NCI-H510A treated with DMSO at 0.1 percent for 48 hours (cell line): ENCODE data around the gene FBXW5.

ENCODE experiments used
- DNase-seq: peaks from one replicate; lab custom pipeline; 2025; lab: John Stamatoyannopoulos, UW

Gene FBXW5

DNA sequence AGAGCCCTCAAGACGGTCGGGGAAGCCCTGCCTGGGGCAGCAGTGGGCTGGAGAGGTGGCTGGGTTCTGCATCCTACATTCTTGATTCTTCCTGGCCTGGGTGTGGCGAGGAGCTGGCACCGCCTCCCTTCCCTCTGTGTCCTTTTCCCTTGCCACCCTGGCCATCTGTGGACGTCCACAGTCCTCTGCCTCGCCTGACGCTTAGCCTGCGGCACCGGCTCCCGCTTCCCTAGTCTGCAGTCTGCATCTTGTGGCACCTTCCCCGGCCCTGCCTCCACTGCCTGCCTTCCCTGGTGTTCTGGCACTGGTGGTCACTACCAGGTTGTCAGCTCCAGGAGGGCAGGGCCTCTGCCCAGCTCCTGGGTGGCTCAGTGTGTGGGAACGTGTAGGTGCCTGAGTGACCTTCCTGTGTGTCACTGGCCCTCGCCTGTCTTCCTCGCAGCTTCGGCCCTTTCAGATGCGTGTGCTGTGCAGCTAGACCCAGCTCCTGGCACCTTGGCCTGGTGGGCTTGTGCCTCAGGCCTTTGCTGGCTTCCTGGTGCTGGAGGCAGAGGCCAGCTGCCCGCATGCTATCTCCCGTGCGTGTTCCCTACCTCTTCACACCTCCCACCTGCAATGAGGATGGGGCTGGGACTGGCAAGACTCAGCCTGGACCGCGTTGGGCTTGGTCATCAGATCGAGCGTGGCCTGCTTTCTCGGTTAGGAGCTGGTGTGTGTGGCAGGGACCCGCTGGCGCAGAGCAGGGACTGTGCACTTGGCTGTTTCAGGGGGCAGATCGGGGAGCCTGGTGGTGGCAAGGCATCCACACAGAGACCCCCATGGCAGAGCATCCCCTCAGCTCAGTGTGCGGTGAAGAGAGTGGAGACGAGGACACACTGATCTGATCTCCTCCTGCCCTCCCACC, 37.3 kb downstream of the FBXW5 start:
- no peak for DNase-seq

DNA sequence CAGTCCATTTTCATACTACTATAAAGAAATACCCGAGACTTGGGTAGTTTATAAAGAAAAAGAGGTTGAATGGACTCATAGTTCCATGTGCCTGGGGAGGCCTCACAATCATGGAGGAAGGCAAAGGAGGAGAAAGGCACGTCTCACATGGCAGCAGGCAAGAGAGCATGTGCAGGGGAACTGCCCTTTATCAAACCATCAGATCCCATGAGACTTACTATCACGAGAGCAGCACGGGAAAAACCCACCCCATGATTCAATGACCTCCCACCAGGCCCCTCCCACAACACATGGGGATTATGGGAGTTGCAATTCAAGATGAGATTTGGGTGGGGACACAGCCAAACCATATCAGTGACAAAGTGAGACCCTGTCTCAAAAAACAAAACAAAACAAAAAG, 38.3 kb downstream of the FBXW5 start:
- DNase-seq: no peak

DNA sequence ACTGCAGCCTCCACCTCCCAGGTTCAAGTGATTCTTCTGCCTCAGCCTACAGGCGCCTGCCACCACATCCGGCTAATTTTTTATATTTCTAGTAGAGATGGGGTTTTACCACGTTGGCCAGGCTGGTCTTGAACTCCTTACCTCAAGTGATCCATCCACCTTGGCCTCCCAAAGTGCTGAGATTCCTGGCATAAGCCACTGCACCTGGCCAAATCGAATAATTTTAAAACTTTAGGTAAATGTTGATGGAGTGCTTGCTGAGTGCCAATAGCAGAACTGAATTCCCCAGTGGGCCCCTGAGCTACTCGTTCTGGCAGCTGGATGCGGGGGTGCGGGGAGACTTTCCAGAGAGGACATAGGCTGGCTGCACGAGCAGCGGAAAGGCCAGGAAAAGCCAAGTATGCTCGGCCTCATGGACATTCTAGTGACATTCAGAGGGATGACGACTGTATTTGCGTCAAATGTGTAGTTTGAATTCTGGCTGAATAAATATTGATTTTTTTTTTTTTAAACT, 41.4 kb downstream of the FBXW5 start:
- DNase-seq: no peak

DNA sequence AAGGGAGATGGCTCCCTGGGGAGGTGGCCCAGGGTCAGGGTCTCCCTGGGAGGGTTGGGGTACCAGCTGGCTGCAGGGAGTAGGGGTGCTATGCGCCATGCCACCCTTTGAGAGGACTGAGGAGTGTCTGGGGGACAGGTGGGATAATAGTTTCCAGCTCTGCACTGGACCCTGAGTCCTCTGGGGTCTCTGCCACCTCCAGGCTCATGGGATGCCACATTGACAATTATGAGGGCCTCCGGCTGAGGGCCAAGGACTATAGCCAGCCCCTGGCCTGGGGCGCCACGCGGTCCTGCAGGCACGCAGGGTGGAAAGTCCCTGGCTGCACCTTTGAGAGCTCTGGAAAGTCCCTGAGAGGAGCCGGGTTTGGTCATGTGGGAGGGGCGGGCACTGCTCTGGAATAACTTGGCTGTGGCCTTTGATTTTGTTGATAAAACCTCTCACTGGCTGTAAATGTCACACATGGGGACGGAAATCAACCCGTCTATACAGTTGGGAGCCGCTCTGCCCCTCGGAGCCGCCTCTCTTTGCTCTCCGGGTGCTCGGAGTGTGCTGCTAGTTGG, 42.2 kb downstream of the FBXW5 start:
- DNase-seq: no peak

DNA sequence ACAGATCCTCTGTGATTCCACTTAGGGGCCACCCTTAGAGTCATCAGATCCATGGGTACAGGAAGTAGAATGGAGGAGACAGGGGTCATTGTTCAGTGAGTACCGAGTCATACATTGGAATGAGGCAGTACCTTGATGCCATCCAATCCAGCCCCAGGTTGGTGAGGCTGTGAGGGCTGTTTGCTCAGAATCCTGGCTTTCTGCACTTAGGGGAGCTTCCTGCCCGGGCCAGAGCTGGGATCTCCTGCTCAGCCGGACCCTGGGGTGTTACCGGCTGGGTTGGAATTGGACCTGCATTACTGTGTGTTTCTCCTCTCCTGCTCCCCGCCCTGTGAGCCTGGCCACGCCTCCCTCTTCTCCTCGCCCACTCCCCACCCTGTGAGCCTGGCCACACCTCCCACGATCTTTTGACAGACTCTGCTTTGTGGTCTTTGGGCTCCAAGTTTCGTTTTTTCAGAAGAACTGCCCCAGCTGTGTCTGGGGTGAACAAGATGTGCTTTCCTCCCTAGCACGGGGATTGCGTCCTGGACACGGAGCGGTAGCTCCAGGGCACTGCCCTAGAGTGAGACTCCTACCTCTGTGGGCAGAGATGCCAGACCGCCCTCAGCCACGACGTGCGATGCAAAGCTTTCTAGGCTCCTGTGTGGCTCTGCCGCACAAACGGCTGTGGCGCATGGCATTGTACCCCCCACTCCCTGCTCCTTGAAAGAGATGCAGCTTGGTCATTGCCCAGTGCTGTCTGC, 42.9 kb downstream of the FBXW5 start:
- no peak for DNase-seq

DNA sequence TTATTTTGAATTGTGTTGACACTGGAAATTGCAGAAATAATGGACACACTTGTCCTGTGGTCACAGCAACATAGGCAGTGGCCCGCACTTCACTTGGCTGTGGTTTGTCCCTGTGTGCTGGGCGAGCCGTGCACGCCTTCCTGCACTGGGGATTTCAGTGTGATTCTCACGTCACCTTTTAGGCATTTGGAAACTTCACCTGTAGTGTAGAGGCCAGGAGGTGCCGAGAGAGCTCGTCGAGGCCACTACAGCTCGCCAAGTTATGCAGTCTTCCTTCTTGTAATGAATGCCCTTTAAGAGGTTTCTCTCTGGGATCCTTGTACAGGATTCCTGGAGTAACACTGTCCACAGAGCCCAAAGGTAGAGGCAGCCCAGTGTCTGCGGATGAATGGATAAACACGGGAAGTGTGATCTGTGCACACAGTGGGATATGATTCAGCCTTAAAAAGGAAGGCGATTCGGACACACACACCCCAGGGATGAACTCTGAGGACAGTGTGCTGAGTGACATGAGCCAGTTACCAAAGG, 43.5 kb downstream of the FBXW5 start:
- DNase-seq: no peak

DNA sequence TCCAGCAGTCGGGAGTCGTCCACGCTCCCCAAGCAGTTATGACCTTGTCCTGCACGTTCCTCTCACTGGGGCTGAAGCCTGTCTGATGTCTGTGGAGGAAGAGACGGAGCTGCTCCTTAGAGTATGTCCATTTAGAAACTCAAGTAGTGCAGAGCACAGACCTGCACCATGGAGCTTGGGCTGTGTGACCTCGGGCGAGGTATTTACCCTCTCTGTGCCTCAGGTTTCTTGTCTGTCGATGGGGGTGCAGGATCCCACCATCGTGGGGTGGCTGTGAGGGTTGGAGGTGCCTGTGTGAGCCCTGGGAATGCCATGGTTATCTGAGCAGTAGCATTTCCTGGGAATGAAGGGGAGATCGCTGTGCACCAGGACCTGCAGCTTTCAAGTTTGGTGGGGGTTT, 44.0 kb downstream of the FBXW5 start:
- DNase-seq: no peak

DNA sequence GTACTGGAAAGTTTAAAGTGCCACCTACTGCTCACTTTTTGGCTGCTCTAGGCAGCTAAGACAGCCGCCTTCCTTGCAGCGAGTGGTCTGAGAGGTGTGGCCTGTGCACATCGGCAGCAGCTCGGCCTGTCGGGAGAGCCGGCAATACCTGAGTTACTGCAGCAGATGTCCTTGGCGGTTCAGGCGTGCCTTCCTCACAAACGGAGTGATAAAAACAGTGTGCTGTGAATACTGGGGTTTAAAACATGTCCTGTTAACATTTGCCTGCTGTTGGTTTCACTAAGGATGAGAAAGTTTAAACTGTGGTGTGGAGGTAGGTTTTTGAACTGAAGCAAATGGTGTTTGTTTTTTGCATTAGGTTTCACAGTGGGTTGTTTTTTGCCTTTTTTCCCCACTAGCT, 45.3 kb downstream of the FBXW5 start:
- DNase-seq: no peak

DNA sequence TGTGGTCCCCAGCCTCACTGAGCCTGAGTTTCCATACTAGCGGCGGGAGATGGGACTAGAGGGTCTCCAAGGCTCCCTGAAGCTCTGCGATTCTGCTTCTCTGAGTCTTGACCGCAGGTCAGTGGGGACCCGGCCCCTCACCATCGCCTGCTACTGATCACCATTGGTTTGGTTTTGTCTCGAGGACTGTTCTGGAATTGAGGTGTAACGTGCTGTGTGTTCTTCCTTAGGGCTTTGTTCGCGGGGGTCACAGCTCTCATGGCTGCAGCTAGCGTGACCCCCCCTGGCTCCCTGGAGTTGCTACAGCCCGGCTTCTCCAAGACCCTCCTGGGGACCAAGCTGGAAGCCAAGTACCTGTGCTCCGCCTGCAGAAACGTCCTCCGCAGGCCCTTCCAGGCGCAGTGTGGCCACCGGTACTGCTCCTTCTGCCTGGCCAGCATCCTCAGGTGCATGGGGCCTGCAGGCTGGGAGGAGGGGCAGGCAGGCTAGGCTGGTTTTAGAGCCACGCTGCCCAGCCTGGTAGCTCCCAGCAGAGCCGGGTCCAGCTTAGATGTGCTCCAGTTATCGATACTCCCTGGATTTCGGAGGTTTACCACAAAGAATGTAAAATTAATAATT, 45.9 kb downstream of the FBXW5 start:
- no peak for DNase-seq

DNA sequence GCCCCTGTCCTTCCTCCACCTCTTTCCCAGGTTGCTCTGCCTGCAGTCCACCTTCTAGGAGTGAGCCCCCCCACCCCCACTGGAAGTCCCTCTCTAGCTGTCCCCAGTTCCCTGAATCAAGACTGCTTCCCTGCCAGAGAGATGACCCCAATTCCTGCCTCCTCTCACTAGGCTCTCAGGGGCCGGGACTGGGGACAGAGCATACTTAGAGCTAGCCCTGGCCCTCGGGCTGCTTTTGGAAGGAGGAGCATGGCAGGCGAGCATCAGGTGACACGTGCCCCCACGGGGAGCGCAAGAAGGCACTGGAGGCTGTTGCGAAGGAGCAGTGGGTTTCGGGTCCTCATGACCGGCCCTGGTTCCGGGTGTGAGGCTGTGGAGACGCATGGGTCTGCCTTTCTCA, 48.5 kb downstream of the FBXW5 start:
- no peak for DNase-seq

DNA sequence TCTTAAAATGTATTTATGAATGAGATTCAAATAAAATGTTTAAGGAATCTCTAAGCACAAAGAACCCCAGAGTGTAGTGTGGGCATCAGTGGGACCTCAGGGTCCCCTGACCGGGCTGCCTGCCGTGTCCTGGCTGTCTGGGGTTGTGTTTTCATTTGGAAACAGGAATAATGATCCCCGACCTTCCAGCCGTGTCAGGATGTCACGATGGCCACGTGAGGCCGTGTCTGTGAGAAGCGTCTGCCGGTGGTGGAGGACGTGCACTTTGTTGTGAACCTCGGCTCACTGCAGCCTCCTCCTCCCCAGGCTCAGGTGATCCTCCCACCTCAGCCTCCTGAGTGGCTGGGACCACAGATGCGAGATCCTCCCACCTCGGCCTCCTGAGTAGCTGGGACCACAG, 53.9 kb downstream of the FBXW5 start:
- no peak for DNase-seq
